Measurements from ENCODE around the gene ZC3HAV1.

DNA sequence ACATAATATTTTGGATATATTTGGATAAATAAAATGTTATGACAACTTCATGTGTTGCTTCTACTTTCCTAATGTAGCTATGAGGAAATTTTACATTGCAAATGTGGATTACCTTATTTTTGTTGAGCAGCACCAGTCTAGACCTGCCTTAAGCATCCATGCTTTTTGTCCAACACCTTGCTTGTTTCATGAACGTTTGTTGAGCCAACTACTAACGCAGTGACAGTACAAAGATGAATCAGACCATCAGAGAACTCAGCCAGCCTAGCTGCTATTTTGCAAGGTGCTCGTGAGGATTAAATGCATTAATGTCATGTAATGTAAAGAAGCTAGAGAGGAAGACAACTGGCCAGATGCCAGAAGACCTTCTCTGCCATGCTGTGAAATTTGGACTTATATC lies 72.6 kb downstream of the ZC3HAV1 start:
- TF ChIP-seq, protein P1, sequence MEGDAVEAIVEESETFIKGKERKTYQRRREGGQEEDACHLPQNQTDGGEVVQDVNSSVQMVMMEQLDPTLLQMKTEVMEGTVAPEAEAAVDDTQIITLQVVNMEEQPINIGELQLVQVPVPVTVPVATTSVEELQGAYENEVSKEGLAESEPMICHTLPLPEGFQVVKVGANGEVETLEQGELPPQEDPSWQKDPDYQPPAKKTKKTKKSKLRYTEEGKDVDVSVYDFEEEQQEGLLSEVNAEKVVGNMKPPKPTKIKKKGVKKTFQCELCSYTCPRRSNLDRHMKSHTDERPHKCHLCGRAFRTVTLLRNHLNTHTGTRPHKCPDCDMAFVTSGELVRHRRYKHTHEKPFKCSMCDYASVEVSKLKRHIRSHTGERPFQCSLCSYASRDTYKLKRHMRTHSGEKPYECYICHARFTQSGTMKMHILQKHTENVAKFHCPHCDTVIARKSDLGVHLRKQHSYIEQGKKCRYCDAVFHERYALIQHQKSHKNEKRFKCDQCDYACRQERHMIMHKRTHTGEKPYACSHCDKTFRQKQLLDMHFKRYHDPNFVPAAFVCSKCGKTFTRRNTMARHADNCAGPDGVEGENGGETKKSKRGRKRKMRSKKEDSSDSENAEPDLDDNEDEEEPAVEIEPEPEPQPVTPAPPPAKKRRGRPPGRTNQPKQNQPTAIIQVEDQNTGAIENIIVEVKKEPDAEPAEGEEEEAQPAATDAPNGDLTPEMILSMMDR (IDR thresholded peaks at IDR 0.05; ENCODE audit: insufficient read depth, low read length): no peak
- TF ChIP-seq POLR2AphosphoS5 (IDR thresholded peaks at IDR 0.05; ENCODE audit: low read depth) (no peak), GABPA (IDR thresholded peaks at IDR 0.05; ENCODE audit: low read depth) (no peak), SPI1 (IDR thresholded peaks at IDR 0.05; ENCODE audit: borderline replicate concordance, low read depth) (no peak)
- TF ChIP-seq, protein P2, sequence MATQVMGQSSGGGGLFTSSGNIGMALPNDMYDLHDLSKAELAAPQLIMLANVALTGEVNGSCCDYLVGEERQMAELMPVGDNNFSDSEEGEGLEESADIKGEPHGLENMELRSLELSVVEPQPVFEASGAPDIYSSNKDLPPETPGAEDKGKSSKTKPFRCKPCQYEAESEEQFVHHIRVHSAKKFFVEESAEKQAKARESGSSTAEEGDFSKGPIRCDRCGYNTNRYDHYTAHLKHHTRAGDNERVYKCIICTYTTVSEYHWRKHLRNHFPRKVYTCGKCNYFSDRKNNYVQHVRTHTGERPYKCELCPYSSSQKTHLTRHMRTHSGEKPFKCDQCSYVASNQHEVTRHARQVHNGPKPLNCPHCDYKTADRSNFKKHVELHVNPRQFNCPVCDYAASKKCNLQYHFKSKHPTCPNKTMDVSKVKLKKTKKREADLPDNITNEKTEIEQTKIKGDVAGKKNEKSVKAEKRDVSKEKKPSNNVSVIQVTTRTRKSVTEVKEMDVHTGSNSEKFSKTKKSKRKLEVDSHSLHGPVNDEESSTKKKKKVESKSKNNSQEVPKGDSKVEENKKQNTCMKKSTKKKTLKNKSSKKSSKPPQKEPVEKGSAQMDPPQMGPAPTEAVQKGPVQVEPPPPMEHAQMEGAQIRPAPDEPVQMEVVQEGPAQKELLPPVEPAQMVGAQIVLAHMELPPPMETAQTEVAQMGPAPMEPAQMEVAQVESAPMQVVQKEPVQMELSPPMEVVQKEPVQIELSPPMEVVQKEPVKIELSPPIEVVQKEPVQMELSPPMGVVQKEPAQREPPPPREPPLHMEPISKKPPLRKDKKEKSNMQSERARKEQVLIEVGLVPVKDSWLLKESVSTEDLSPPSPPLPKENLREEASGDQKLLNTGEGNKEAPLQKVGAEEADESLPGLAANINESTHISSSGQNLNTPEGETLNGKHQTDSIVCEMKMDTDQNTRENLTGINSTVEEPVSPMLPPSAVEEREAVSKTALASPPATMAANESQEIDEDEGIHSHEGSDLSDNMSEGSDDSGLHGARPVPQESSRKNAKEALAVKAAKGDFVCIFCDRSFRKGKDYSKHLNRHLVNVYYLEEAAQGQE (IDR thresholded peaks at IDR 0.05; ENCODE audit: insufficient replicate concordance, low read depth): no peak

All from HL-60 (cell line).